Ishikawa (cell line): ENCODE data around the gene SMIM35.

Experiments
- CEBPB ChIP-seq: IDR thresholded peaks from 2 replicates; pipeline ENCODE4 v1.6.1; 2012
- CREB1 ChIP-seq: IDR thresholded peaks from 2 replicates; pipeline ENCODE4 v1.6.1; 2012; ENCODE audit warnings: low read depth
- EGR1 ChIP-seq: IDR thresholded peaks from 2 replicates; pipeline ENCODE4 v1.6.1; 2012
- EP300 ChIP-seq: IDR thresholded peaks from 2 replicates; pipeline ENCODE4 v1.6.1; 2012; ENCODE audit warnings: borderline replicate concordance
- FOXM1 ChIP-seq: IDR thresholded peaks from 2 replicates; pipeline ENCODE4 v1.6.1; 2012; ENCODE audit warnings: low read depth, borderline replicate concordance
- MAX ChIP-seq: IDR thresholded peaks from 2 replicates; pipeline ENCODE4 v1.6.1; 2012
- NFIC ChIP-seq: IDR thresholded peaks from 2 replicates; pipeline ENCODE4 v1.6.1; 2012
- RAD21 ChIP-seq: IDR thresholded peaks from 2 replicates; pipeline ENCODE4 v1.6.1; 2012; ENCODE audit warnings: low read depth
- REST ChIP-seq: IDR thresholded peaks from 2 replicates; pipeline ENCODE4 v1.6.1; 2012; ENCODE audit warnings: low read depth, mild to moderate bottlenecking
- TAF1 ChIP-seq: IDR thresholded peaks from 2 replicates; pipeline ENCODE4 v1.6.1; 2012; ENCODE audit warnings: low read depth, mild to moderate bottlenecking
- TCF12 ChIP-seq: IDR thresholded peaks from 2 replicates; pipeline ENCODE4 v1.6.1; 2012; ENCODE audit warnings: low read depth
- TEAD4 ChIP-seq: IDR thresholded peaks from 2 replicates; pipeline ENCODE4 v1.6.1; 2012
- USF1 ChIP-seq: IDR thresholded peaks from 2 replicates; pipeline ENCODE4 v1.6.1; 2012
- YY1 ChIP-seq: IDR thresholded peaks from 2 replicates; pipeline ENCODE4 v1.6.1; 2012; ENCODE audit warnings: low read depth
- ZBTB7A ChIP-seq: IDR thresholded peaks from 2 replicates; pipeline ENCODE4 v1.6.1; 2012; ENCODE audit warnings: low read depth

The SMIM35 gene

GRCh38 chr11:118086913-118087768, at the start of gene SMIM35:
SMIM35 (minus strand) TSS chr11:118086963; CDS start chr11:118086757, 206 bp downstream.
- TF ChIP-seq RAD21 = no peak
- TF ChIP-seq ZBTB7A = no peak
- no peak for TF ChIP-seq TAF1
- TF ChIP-seq TEAD4 = no peak
- TF ChIP-seq EP300 = no peak
- no peak for TF ChIP-seq EGR1
- TF ChIP-seq YY1 = no peak
- TF ChIP-seq USF1 = no peak
- TF ChIP-seq FOXM1 = no peak
- no peak for TF ChIP-seq MAX
- no peak for TF ChIP-seq NFIC
- no peak for TF ChIP-seq CEBPB
- TF ChIP-seq CREB1 = no peak
- TF ChIP-seq TCF12 = no peak
- no peak for TF ChIP-seq REST

GRCh38 chr11:118136341-118136740, 49.6 kb upstream of the SMIM35 start:
- TF ChIP-seq EP300 = no peak
- TF ChIP-seq MAX = no peak
- TF ChIP-seq FOXM1 = no peak
- no peak for TF ChIP-seq TCF12
- no peak for TF ChIP-seq TAF1
- no peak for TF ChIP-seq USF1
- TF ChIP-seq EGR1 = no peak
- TF ChIP-seq RAD21 = no peak
- no peak for TF ChIP-seq CEBPB
- TF ChIP-seq TEAD4 = no peak
- no peak for TF ChIP-seq NFIC
- no peak for TF ChIP-seq YY1
- no peak for TF ChIP-seq CREB1

- TF ChIP-seq EGR1 = no peak
- no peak for TF ChIP-seq FOXM1
- no peak for TF ChIP-seq TAF1
- TF ChIP-seq ZBTB7A = no peak
- TF ChIP-seq EP300 = no peak
- no peak for TF ChIP-seq NFIC
- no peak for TF ChIP-seq CEBPB
- no peak for TF ChIP-seq USF1
- no peak for TF ChIP-seq REST
- no peak for TF ChIP-seq TEAD4
- no peak for TF ChIP-seq YY1
Measured at GRCh38 chr11:118135796-118136165, 49.0 kb upstream of the SMIM35 start.

GRCh38 chr11:118135051-118135795, 48.5 kb upstream of the SMIM35 start:
- TF ChIP-seq FOXM1 (no peak), TCF12 (no peak), REST (no peak), YY1 (no peak), NFIC (no peak), MAX (no peak), TAF1 (no peak), TEAD4 (no peak), CEBPB (no peak), USF1 (no peak), EGR1 (no peak)
